Measurements from ENCODE around the gene SETD5. TPM values are rescaled to one million over a fixed set of nuclear protein-coding genes. Genes with fewer than 3 reads are reported as not detected.

Gene SETD5
- total RNA-seq, 1 experiment from 2014 or later: 151 TPM

- intact Hi-C loops (cut with micrococcal nuclease; ENCODE audit: unreplicated experiment): no loop called here
Observed at GRCh38 chr3:9525078-9525477, 127.7 kb downstream of the SETD5 start.

More at GRCh38 chr3:9525078-9525477, 127.7 kb downstream of the SETD5 start:
- Histone ChIP-seq H3K4me1 (ENCODE audit: insufficient read depth, low read length, poor library complexity, severe bottlenecking) (no peaks in the 10 kb centered on the region), H3K27me3 (replicated peaks; ENCODE audit: insufficient read depth, low read depth, low read length, poor library complexity) (peaks cover 30% of the 10 kb centered on the region), H3K36me3 (ENCODE audit: insufficient read depth, low read length, poor library complexity, severe bottlenecking) (no peaks in the 10 kb centered on the region), H3K4me3 (ENCODE audit: low read depth, low read length, poor library complexity, severe bottlenecking) (no peak overlapping the region), H3K9me3 (ENCODE audit: low read depth, low read length, poor library complexity, severe bottlenecking) (no peaks in the 10 kb centered on the region), H3K27ac (ENCODE audit: low read depth, low read length, poor library complexity, severe bottlenecking) (no peak overlapping the region)
- CTCF ChIA-PET: no interaction called here
- BruUV-seq (replicated peaks): no TSS peak
- TF ChIP-seq CTCF (conservative IDR thresholded peaks at IDR 0.05; ENCODE audit: low read depth, low read length): no peak
- no peak for TF ChIP-seq EZH2 (IDR thresholded peaks at IDR 0.05; ENCODE audit: borderline replicate concordance, low read depth, low read length, poor library complexity, severe bottlenecking)
- POLR2A ChIA-PET (ENCODE audit: low non-redundant PET): no interaction called here
- no peak for DNase-seq (ENCODE audit: low spot score)

Other genes with a start within 250 kb of the SETD5 start
- gene SRGAP3, start 148.0 kb upstream of the SETD5 start, total RNA-seq (2021): 0.69 and 0.81 TPM in 2 replicates
- 79.2 and 84.6 TPM in 2 replicates for gene THUMPD3, start 34.6 kb upstream of the SETD5 start, total RNA-seq (2021)
- gene LHFPL4, start 156.2 kb downstream of the SETD5 start, total RNA-seq (2021): not detected in 2 replicates

Data from A673 (cell line).